ENCODE results near the gene EXOC6.

EXOC6 gene

GRCh38 chr10:92991513-92991912, 143.2 kb downstream of the EXOC6 start:
- no CpG with 5 or more reads among the region's 2 CpGs for WGBS (ENCODE audit: extremely low coverage, insufficient coverage, insufficient read length)
- Histone ChIP-seq H3K4me1 (ENCODE audit: control insufficient read depth in 1 of 2, insufficient read depth in 2 of 2, low read length in 2 of 2) (no peaks in the 10 kb centered on the region), H3K23ac (ENCODE audit: low read length) (no peak overlapping the region)

GRCh38 chr10:92993699-92994272, 145.5 kb downstream of the EXOC6 start:
- H3K27me3 ChIP-seq (ENCODE audit: insufficient read depth, low read length): no peaks in the 10 kb centered on the region

More at GRCh38 chr10:92991513-92991912, 143.2 kb downstream of the EXOC6 start:
- no peak overlapping the region for H3K14ac ChIP-seq (ENCODE audit: low read length)
- no peaks in the 10 kb centered on the region for H3K79me2 ChIP-seq (ENCODE audit: control insufficient read depth, insufficient read depth, low read length, poor library complexity)
- H4K91ac ChIP-seq (ENCODE audit: low read depth, low read length): no peak overlapping the region
- H3K79me1 ChIP-seq (ENCODE audit: low read length): no peaks in the 10 kb centered on the region
- no peak overlapping the region for H2AK5ac ChIP-seq (ENCODE audit: low read length)
- no peaks in the 10 kb centered on the region for H3K36me3 ChIP-seq (ENCODE audit: control insufficient read depth in 1 of 2, insufficient read depth in 2 of 2, low read length in 2 of 2)
- no peak overlapping the region for H2AFZ ChIP-seq (ENCODE audit: insufficient read depth, low read length, poor library complexity)
- H3K9ac ChIP-seq (ENCODE audit: low read length): no peak overlapping the region
- no peak overlapping the region for H2BK5ac ChIP-seq (ENCODE audit: low read depth, low read length, poor library complexity)
- no peak overlapping the region for H4K8ac ChIP-seq (ENCODE audit: low read depth, low read length)
- no peak overlapping the region for H3K18ac ChIP-seq (ENCODE audit: low read length)
- no peak overlapping the region for H2BK12ac ChIP-seq (ENCODE audit: low read length)
- H3K27me3 ChIP-seq (ENCODE audit: insufficient read depth, low read length): no peaks in the 10 kb centered on the region
- no peak overlapping the region for H2BK120ac ChIP-seq (ENCODE audit: insufficient read depth, low read length, poor library complexity)
- H3K9me3 ChIP-seq (ENCODE audit: insufficient read depth, low read depth, low read length): no peaks in the 10 kb centered on the region
- H3K4me3 ChIP-seq (ENCODE audit: low read depth, low read length): no peak overlapping the region
- no peak for DNase-seq
- H3K27ac ChIP-seq (ENCODE audit: low read depth, low read length): no peak overlapping the region
- H3K4me2 ChIP-seq (ENCODE audit: low read length): no peak overlapping the region
- no peak overlapping the region for H4K12ac ChIP-seq (ENCODE audit: low read depth, low read length)
- H3K4ac ChIP-seq (ENCODE audit: low read depth, low read length): no peak overlapping the region

GRCh38 chr10:92995509-92995908, 147.2 kb downstream of the EXOC6 start:
- Histone ChIP-seq H4K91ac (ENCODE audit: low read depth, low read length) (no peak overlapping the region), H3K4me3 (ENCODE audit: low read depth, low read length) (no peak overlapping the region), H3K4me1 (ENCODE audit: control insufficient read depth in 1 of 2, insufficient read depth in 2 of 2, low read length in 2 of 2) (no peaks in the 10 kb centered on the region), H3K4me2 (ENCODE audit: low read length) (no peak overlapping the region), H3K18ac (ENCODE audit: low read length) (no peak overlapping the region), H4K8ac (ENCODE audit: low read depth, low read length) (no peak overlapping the region), H3K9me3 (ENCODE audit: insufficient read depth, low read depth, low read length) (no peaks in the 10 kb centered on the region), H3K23ac (ENCODE audit: low read length) (no peak overlapping the region), H3K79me1 (ENCODE audit: low read length) (no peaks in the 10 kb centered on the region), H2AFZ (ENCODE audit: insufficient read depth, low read length, poor library complexity) (no peak overlapping the region), H3K9ac (ENCODE audit: low read length) (no peak overlapping the region), H3K36me3 (ENCODE audit: control insufficient read depth in 1 of 2, insufficient read depth in 2 of 2, low read length in 2 of 2) (no peaks in the 10 kb centered on the region), H2BK120ac (ENCODE audit: insufficient read depth, low read length, poor library complexity) (no peak overlapping the region), H4K12ac (ENCODE audit: low read depth, low read length) (no peak overlapping the region), H3K79me2 (ENCODE audit: control insufficient read depth, insufficient read depth, low read length, poor library complexity) (no peaks in the 10 kb centered on the region), H3K27me3 (ENCODE audit: insufficient read depth, low read length) (no peaks in the 10 kb centered on the region), H2BK12ac (ENCODE audit: low read length) (no peak overlapping the region), H3K14ac (ENCODE audit: low read length) (no peak overlapping the region), H3K27ac (ENCODE audit: low read depth, low read length) (no peak overlapping the region), H3K4ac (ENCODE audit: low read depth, low read length) (no peak overlapping the region), H2AK5ac (ENCODE audit: low read length) (no peak overlapping the region), H2BK5ac (ENCODE audit: low read depth, low read length, poor library complexity) (no peak overlapping the region)
- WGBS (ENCODE audit: extremely low coverage, insufficient coverage, insufficient read length): no CpG with 5 or more reads among the region's 3 CpGs
- DNase-seq: no peak

More at GRCh38 chr10:92993699-92994272, 145.5 kb downstream of the EXOC6 start:
- Histone ChIP-seq H2BK12ac (ENCODE audit: low read length) (no peak overlapping the region), H4K12ac (ENCODE audit: low read depth, low read length) (no peak overlapping the region), H3K4ac (ENCODE audit: low read depth, low read length) (no peak overlapping the region), H3K14ac (ENCODE audit: low read length) (no peak overlapping the region), H3K79me2 (ENCODE audit: control insufficient read depth, insufficient read depth, low read length, poor library complexity) (no peaks in the 10 kb centered on the region), H4K8ac (ENCODE audit: low read depth, low read length) (no peak overlapping the region), H3K4me1 (ENCODE audit: control insufficient read depth in 1 of 2, insufficient read depth in 2 of 2, low read length in 2 of 2) (no peaks in the 10 kb centered on the region), H3K79me1 (ENCODE audit: low read length) (no peaks in the 10 kb centered on the region), H2BK5ac (ENCODE audit: low read depth, low read length, poor library complexity) (no peak overlapping the region), H4K91ac (ENCODE audit: low read depth, low read length) (no peak overlapping the region), H3K27ac (ENCODE audit: low read depth, low read length) (no peak overlapping the region), H2AK5ac (ENCODE audit: low read length) (no peak overlapping the region), H3K18ac (ENCODE audit: low read length) (no peak overlapping the region), H3K36me3 (ENCODE audit: control insufficient read depth in 1 of 2, insufficient read depth in 2 of 2, low read length in 2 of 2) (no peaks in the 10 kb centered on the region), H3K9ac (ENCODE audit: low read length) (no peak overlapping the region), H2BK120ac (ENCODE audit: insufficient read depth, low read length, poor library complexity) (no peak overlapping the region), H2AFZ (ENCODE audit: insufficient read depth, low read length, poor library complexity) (no peak overlapping the region), H3K4me2 (ENCODE audit: low read length) (no peak overlapping the region), H3K23ac (ENCODE audit: low read length) (no peak overlapping the region), H3K4me3 (ENCODE audit: low read depth, low read length) (no peak overlapping the region), H3K9me3 (ENCODE audit: insufficient read depth, low read depth, low read length) (no peaks in the 10 kb centered on the region)
- WGBS (ENCODE audit: extremely low coverage, insufficient coverage, insufficient read length): no CpG with 5 or more reads among the region's 2 CpGs
- DNase-seq: no peak

GRCh38 chr10:92997620-92998019, 149.3 kb downstream of the EXOC6 start:
- Histone ChIP-seq H2BK12ac (ENCODE audit: low read length) (no peak overlapping the region), H3K79me2 (ENCODE audit: control insufficient read depth, insufficient read depth, low read length, poor library complexity) (no peaks in the 10 kb centered on the region), H3K36me3 (ENCODE audit: control insufficient read depth in 1 of 2, insufficient read depth in 2 of 2, low read length in 2 of 2) (no peaks in the 10 kb centered on the region), H3K9me3 (ENCODE audit: insufficient read depth, low read depth, low read length) (no peaks in the 10 kb centered on the region), H4K91ac (ENCODE audit: low read depth, low read length) (no peak overlapping the region), H3K14ac (ENCODE audit: low read length) (no peak overlapping the region), H2AK5ac (ENCODE audit: low read length) (no peak overlapping the region), H3K18ac (ENCODE audit: low read length) (no peak overlapping the region), H4K8ac (ENCODE audit: low read depth, low read length) (no peak overlapping the region), H2BK120ac (ENCODE audit: insufficient read depth, low read length, poor library complexity) (no peak overlapping the region), H3K27me3 (ENCODE audit: insufficient read depth, low read length) (no peaks in the 10 kb centered on the region), H3K23ac (ENCODE audit: low read length) (no peak overlapping the region), H2BK5ac (ENCODE audit: low read depth, low read length, poor library complexity) (no peak overlapping the region), H3K27ac (ENCODE audit: low read depth, low read length) (no peak overlapping the region), H3K4ac (ENCODE audit: low read depth, low read length) (no peak overlapping the region), H3K9ac (ENCODE audit: low read length) (no peak overlapping the region), H3K79me1 (ENCODE audit: low read length) (no peaks in the 10 kb centered on the region), H3K4me3 (ENCODE audit: low read depth, low read length) (no peak overlapping the region), H3K4me2 (ENCODE audit: low read length) (no peak overlapping the region), H4K12ac (ENCODE audit: low read depth, low read length) (no peak overlapping the region), H3K4me1 (ENCODE audit: control insufficient read depth in 1 of 2, insufficient read depth in 2 of 2, low read length in 2 of 2) (no peaks in the 10 kb centered on the region), H2AFZ (ENCODE audit: insufficient read depth, low read length, poor library complexity) (no peak overlapping the region)
- no peak for DNase-seq
